Ishikawa (cell line): ENCODE results near the gene ZNF414.

Experiments used
- CEBPB ChIP-seq: IDR thresholded peaks from 2 replicates; pipeline ENCODE4 v1.6.1; 2012
- CREB1 ChIP-seq: IDR thresholded peaks from 2 replicates; pipeline ENCODE4 v1.6.1; 2012; ENCODE audit warnings: low read depth
- EGR1 ChIP-seq: IDR thresholded peaks from 2 replicates; pipeline ENCODE4 v1.6.1; 2012
- EP300 ChIP-seq: IDR thresholded peaks from 2 replicates; pipeline ENCODE4 v1.6.1; 2012; ENCODE audit warnings: borderline replicate concordance
- FOXM1 ChIP-seq: IDR thresholded peaks from 2 replicates; pipeline ENCODE4 v1.6.1; 2012; ENCODE audit warnings: low read depth, borderline replicate concordance
- MAX ChIP-seq: IDR thresholded peaks from 2 replicates; pipeline ENCODE4 v1.6.1; 2012
- NFIC ChIP-seq: IDR thresholded peaks from 2 replicates; pipeline ENCODE4 v1.6.1; 2012
- RAD21 ChIP-seq: IDR thresholded peaks from 2 replicates; pipeline ENCODE4 v1.6.1; 2012; ENCODE audit warnings: low read depth
- REST ChIP-seq: IDR thresholded peaks from 2 replicates; pipeline ENCODE4 v1.6.1; 2012; ENCODE audit warnings: low read depth, mild to moderate bottlenecking
- TAF1 ChIP-seq: IDR thresholded peaks from 2 replicates; pipeline ENCODE4 v1.6.1; 2012; ENCODE audit warnings: low read depth, mild to moderate bottlenecking
- TCF12 ChIP-seq: IDR thresholded peaks from 2 replicates; pipeline ENCODE4 v1.6.1; 2012; ENCODE audit warnings: low read depth
- TEAD4 ChIP-seq: IDR thresholded peaks from 2 replicates; pipeline ENCODE4 v1.6.1; 2012
- USF1 ChIP-seq: IDR thresholded peaks from 2 replicates; pipeline ENCODE4 v1.6.1; 2012
- YY1 ChIP-seq: IDR thresholded peaks from 2 replicates; pipeline ENCODE4 v1.6.1; 2012; ENCODE audit warnings: low read depth

GRCh38 chr19:8506402-8506957 is 7.5 kb downstream of the ZNF414 start:
- no peak for TF ChIP-seq CREB1
- TF ChIP-seq CEBPB: no peak
- TF ChIP-seq RAD21: no peak
- TF ChIP-seq YY1: no peak
- no peak for TF ChIP-seq MAX
- TF ChIP-seq REST: no peak
- TF ChIP-seq TEAD4: no peak
- no peak for TF ChIP-seq EP300
- no peak for TF ChIP-seq EGR1
- no peak for TF ChIP-seq TCF12
- no peak for TF ChIP-seq TAF1
- no peak for TF ChIP-seq USF1
- no peak for TF ChIP-seq NFIC
- TF ChIP-seq FOXM1: no peak
